HepG2 (cell line): ENCODE data around the gene PHB1. TPM values are rescaled to one million over a fixed set of nuclear protein-coding genes. Genes with fewer than 3 reads are reported as not detected.

Experiments used
- DNMT3B ChIP-seq: conservative IDR thresholded peaks from 2 replicates; pipeline ENCODE4 v1.6.1; 2016; ENCODE audit warnings: missing biosample characterization, control low read depth
- ISL2 ChIP-seq: sonication (generic); formaldehyde crosslinking; IDR thresholded peaks from 2 replicates; pipeline ENCODE4 v1.5.0; 2020; ENCODE audit warnings: missing genetic modification reagents
- KDM2A ChIP-seq: sonication (generic); formaldehyde crosslinking; IDR thresholded peaks from 2 replicates; pipeline ENCODE4 v1.4.0; 2020; ENCODE audit warnings: low read depth, missing genetic modification reagents, borderline replicate concordance
- KDM3A ChIP-seq: IDR thresholded peaks from 2 replicates; pipeline ENCODE4 v1.6.1; 2018; ENCODE audit warnings: low read depth, missing compliant biosample characterization
- STAG1 ChIP-seq: sonication (generic); formaldehyde crosslinking; IDR thresholded peaks from 2 replicates; pipeline ENCODE4 v1.4.0; 2020; ENCODE audit warnings: missing genetic modification reagents
- ZFP62 ChIP-seq: sonication (generic); formaldehyde crosslinking; IDR thresholded peaks from 2 replicates; pipeline ENCODE4 v1.4.0; 2020; ENCODE audit warnings: missing genetic modification reagents
- ZNF3 ChIP-seq: IDR thresholded peaks from 2 replicates; pipeline ENCODE4 v1.7.0; 2017; ENCODE audit warnings: inconsistent platforms
- ZNF530 ChIP-seq: sonication (generic); formaldehyde crosslinking; IDR thresholded peaks from 2 replicates; pipeline ENCODE4 v1.5.0; 2020; ENCODE audit warnings: low read depth, mild to moderate bottlenecking, missing genetic modification reagents
- ZNF547 ChIP-seq: sonication (generic); formaldehyde crosslinking; IDR thresholded peaks from 2 replicates; pipeline ENCODE4 v1.5.1; 2020; ENCODE audit warnings: mild to moderate bottlenecking, missing genetic modification reagents
- ZNF614 ChIP-seq: IDR thresholded peaks from 2 replicates; pipeline ENCODE4 v1.6.1; 2018; ENCODE audit warnings: missing biosample characterization, missing genetic modification reagents, inconsistent platforms, borderline replicate concordance
- polyA plus RNA-seq, 8 experiments: library from polyadenylated mRNA; depleted of rRNA in 3 of 8; stranded (reverse) in 7 of 8; unstranded in 1 of 8; fragments of >200 nt; fragmentation: Illumina TruSeq in 4 of 8; extraction: Trizol in 4 of 8; gene quantifications; 2 replicates each; pipeline versions ENCODE4 v1.2.1 to v1.2.3, GENCODE V29; 2011 to 2016; ENCODE audit warnings: low read depth in 4 of 8, missing spikeins in 1 of 8, mixed read lengths in 1 of 8; ENCODE audit not compliant: insufficient read depth in 1 of 8
- total RNA-seq, 5 experiments: library from RNA; depleted of rRNA; stranded (reverse); fragments of >200 nt; fragmentation: Illumina TruSeq; extraction: Trizol; gene quantifications; 2 replicates each; pipeline ENCODE4 v1.2.3, GENCODE V29; 2016; ENCODE audit warnings: low read depth in 1 of 5
- TF ChIP-seq, protein P1 (sequence below): sonication (generic); formaldehyde crosslinking; IDR thresholded peaks from 2 replicates; pipeline ENCODE4 v1.4.0; 2020; ENCODE audit warnings: missing genetic modification reagents, borderline replicate concordance
- TF ChIP-seq, protein P2 (sequence below): sonication (generic); formaldehyde crosslinking; IDR thresholded peaks from 2 replicates; pipeline ENCODE4 v1.4.0; 2020; ENCODE audit warnings: mild to moderate bottlenecking, missing genetic modification reagents
- TF ChIP-seq, protein P3 (sequence below): sonication (generic); formaldehyde crosslinking; conservative IDR thresholded peaks from 2 replicates; pipeline ENCODE4 v1.5.0; 2020; ENCODE audit warnings: missing genetic modification reagents
- TF ChIP-seq, protein P4 (sequence below): IDR thresholded peaks from 2 replicates; pipeline ENCODE4 v1.6.1; 2016; ENCODE audit warnings: control low read depth
- TF ChIP-seq, protein P5 (sequence below): sonication (generic); formaldehyde crosslinking; IDR thresholded peaks from 2 replicates; pipeline ENCODE4 v1.8.0; 2022; ENCODE audit warnings: low read depth, missing genetic modification reagents

The PHB1 gene
- total and polyA plus RNA-seq, 2 of the 13 experiments (the other 11 are each of a cell fraction or from before 2014, with no cell fraction given): 515 to 688 TPM

DNA sequence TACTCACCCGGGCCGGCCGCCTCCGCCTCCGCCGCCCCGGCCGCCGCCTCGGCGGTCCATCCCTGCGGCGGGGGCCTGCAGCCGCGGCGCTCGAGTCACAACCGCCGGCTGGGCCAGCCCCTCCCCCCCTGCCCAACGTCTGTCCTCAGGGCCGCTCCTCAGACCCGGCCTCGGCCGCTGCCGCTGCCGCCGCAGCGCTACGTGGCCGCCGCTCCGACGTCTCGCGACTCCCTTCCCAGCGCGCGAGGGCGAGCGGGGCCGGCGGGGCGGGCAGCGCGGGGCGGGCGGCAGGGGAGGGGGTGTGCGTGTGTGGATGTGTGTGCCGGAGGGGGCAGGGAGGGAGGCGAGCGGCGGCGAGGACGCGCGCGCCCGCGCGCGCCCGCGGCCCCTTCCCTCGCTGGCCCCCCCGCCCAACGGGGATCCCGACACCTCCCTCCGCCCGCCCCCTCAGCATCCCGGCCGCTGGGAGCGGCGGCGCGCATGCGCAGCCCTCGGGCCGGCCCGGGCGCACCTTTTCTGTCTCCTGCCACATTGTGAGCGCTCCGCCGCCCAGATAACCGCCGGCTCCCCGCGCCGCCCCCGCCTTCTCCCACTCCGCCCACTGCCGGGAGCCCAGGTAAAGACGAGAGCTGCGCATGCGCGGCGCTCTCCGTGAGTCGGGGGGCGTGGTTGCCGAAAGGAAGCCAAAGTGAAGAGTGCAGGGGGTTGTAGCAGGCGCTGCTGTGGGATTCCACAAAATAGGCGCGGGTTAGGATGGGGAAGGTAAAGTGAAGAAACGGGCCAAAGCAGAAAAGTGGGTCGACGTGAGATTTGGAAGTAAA is 52.6 kb downstream of the PHB1 start, which contains the start of gene ZNF652 (continued):
- TF ChIP-seq, protein P1, sequence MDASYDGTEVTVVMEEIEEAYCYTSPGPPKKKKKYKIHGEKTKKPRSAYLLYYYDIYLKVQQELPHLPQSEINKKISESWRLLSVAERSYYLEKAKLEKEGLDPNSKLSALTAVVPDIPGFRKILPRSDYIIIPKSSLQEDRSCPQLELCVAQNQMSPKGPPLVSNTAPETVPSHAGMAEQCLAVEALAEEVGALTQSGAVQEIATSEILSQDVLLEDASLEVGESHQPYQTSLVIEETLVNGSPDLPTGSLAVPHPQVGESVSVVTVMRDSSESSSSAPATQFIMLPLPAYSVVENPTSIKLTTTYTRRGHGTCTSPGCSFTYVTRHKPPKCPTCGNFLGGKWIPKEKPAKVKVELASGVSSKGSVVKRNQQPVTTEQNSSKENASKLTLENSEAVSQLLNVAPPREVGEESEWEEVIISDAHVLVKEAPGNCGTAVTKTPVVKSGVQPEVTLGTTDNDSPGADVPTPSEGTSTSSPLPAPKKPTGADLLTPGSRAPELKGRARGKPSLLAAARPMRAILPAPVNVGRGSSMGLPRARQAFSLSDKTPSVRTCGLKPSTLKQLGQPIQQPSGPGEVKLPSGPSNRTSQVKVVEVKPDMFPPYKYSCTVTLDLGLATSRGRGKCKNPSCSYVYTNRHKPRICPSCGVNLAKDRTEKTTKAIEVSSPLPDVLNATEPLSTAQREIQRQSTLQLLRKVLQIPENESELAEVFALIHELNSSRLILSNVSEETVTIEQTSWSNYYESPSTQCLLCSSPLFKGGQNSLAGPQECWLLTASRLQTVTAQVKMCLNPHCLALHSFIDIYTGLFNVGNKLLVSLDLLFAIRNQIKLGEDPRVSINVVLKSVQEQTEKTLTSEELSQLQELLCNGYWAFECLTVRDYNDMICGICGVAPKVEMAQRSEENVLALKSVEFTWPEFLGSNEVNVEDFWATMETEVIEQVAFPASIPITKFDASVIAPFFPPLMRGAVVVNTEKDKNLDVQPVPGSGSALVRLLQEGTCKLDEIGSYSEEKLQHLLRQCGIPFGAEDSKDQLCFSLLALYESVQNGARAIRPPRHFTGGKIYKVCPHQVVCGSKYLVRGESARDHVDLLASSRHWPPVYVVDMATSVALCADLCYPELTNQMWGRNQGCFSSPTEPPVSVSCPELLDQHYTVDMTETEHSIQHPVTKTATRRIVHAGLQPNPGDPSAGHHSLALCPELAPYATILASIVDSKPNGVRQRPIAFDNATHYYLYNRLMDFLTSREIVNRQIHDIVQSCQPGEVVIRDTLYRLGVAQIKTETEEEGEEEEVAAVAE: 0 out of 2 replicates have a peak, but pooled peaks have one; percentile 42
- TF ChIP-seq KDM3A (CRISPR knock-in tag) (no peak), STAG1 (CRISPR knock-in tag) (no peak), ZNF614 (CRISPR knock-in tag) (0 out of 2 replicates have a peak, but pooled peaks have one; percentile 33), KDM2A (CRISPR knock-in tag) (peak; percentile 72; the same call in 1 of the 2 replicates), ZNF547 (no peak), ISL2 (CRISPR knock-in tag) (peak; percentile 8; the same call in 1 of the 2 replicates), ZFP62 (no peak), ZNF3 (CRISPR knock-in tag) (no peak), DNMT3B (no peak), ZNF530 (CRISPR knock-in tag) (no peak)
- TF ChIP-seq, protein P2, sequence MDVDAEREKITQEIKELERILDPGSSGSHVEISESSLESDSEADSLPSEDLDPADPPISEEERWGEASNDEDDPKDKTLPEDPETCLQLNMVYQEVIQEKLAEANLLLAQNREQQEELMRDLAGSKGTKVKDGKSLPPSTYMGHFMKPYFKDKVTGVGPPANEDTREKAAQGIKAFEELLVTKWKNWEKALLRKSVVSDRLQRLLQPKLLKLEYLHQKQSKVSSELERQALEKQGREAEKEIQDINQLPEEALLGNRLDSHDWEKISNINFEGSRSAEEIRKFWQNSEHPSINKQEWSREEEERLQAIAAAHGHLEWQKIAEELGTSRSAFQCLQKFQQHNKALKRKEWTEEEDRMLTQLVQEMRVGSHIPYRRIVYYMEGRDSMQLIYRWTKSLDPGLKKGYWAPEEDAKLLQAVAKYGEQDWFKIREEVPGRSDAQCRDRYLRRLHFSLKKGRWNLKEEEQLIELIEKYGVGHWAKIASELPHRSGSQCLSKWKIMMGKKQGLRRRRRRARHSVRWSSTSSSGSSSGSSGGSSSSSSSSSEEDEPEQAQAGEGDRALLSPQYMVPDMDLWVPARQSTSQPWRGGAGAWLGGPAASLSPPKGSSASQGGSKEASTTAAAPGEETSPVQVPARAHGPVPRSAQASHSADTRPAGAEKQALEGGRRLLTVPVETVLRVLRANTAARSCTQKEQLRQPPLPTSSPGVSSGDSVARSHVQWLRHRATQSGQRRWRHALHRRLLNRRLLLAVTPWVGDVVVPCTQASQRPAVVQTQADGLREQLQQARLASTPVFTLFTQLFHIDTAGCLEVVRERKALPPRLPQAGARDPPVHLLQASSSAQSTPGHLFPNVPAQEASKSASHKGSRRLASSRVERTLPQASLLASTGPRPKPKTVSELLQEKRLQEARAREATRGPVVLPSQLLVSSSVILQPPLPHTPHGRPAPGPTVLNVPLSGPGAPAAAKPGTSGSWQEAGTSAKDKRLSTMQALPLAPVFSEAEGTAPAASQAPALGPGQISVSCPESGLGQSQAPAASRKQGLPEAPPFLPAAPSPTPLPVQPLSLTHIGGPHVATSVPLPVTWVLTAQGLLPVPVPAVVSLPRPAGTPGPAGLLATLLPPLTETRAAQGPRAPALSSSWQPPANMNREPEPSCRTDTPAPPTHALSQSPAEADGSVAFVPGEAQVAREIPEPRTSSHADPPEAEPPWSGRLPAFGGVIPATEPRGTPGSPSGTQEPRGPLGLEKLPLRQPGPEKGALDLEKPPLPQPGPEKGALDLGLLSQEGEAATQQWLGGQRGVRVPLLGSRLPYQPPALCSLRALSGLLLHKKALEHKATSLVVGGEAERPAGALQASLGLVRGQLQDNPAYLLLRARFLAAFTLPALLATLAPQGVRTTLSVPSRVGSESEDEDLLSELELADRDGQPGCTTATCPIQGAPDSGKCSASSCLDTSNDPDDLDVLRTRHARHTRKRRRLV (CRISPR knock-in tag): no peak
- TF ChIP-seq, protein P3, sequence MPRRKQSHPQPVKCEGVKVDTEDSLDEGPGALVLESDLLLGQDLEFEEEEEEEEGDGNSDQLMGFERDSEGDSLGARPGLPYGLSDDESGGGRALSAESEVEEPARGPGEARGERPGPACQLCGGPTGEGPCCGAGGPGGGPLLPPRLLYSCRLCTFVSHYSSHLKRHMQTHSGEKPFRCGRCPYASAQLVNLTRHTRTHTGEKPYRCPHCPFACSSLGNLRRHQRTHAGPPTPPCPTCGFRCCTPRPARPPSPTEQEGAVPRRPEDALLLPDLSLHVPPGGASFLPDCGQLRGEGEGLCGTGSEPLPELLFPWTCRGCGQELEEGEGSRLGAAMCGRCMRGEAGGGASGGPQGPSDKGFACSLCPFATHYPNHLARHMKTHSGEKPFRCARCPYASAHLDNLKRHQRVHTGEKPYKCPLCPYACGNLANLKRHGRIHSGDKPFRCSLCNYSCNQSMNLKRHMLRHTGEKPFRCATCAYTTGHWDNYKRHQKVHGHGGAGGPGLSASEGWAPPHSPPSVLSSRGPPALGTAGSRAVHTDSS: no peak
- TF ChIP-seq, protein P4, sequence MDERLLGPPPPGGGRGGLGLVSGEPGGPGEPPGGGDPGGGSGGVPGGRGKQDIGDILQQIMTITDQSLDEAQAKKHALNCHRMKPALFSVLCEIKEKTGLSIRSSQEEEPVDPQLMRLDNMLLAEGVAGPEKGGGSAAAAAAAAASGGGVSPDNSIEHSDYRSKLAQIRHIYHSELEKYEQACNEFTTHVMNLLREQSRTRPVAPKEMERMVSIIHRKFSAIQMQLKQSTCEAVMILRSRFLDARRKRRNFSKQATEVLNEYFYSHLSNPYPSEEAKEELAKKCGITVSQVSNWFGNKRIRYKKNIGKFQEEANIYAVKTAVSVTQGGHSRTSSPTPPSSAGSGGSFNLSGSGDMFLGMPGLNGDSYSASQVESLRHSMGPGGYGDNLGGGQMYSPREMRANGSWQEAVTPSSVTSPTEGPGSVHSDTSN: no peak
- TF ChIP-seq, protein P5, sequence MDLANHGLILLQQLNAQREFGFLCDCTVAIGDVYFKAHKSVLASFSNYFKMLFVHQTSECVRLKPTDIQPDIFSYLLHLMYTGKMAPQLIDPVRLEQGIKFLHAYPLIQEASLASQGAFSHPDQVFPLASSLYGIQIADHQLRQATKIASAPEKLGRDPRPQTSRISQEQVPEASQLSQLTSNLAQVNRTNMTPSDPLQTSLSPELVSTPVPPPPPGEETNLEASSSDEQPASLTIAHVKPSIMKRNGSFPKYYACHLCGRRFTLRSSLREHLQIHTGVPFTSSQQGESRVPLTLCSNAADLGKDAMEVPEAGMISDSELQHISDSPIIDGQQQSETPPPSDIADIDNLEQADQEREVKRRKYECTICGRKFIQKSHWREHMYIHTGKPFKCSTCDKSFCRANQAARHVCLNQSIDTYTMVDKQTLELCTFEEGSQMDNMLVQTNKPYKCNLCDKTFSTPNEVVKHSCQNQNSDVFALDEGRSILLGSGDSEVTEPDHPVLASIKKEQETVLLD: peak; percentile 84; the same call in 1 of the 2 replicates
